HG03139 (cell line): ENCODE results near the gene FIG4.
"Not testable (repeated sequence)": the region's sequence is repeated elsewhere in the genome, so short reads cannot be mapped to it uniquely, and the experiment has no call there.

Experiments used
- ATAC-seq: cut with Tn5 transposase; IDR thresholded peaks from one replicate; pipeline ENCODE4 v1.9.1; 2021; ENCODE audit not compliant: unreplicated experiment

The FIG4 gene

DNA sequence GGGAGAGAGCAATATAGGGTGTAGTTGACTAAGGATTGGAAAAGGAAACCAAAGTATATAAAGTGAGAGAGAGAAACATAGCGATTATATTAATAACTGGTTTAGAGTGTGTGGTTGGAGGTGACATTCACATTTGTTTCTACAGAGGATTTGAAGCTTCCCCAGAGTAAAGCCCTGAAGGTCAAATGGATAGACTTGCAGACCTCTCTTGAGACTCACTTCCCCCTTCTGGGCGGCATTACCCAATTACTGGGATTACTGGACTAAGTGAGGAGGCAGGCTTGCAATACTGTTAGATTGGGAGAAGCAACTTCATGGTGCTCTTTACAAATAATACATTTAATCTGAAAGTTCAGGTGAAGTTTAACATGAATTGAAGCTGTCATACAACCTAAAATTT lies 10.7 kb downstream of the FIG4 start:
- ATAC-seq = no peak

DNA sequence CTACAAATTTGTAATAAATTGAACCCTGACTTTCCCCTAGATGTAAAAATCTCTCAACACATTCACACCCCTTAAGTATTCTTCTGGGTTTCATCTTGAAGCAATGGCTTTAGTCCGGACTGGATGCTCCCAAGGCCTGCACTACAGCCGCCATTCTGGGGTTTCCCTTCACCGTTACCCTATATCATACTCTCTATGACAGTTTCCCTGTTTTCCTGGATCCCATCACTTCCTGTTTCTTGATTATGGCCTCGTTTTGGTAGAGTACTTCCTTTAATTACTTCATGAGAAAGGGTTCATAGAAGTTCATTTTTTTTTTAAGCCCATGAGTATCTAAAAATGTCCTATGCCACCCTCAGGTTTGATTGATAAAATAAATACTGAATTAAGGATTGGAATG lies 11.7 kb downstream of the FIG4 start:
- ATAC-seq = no peak

DNA sequence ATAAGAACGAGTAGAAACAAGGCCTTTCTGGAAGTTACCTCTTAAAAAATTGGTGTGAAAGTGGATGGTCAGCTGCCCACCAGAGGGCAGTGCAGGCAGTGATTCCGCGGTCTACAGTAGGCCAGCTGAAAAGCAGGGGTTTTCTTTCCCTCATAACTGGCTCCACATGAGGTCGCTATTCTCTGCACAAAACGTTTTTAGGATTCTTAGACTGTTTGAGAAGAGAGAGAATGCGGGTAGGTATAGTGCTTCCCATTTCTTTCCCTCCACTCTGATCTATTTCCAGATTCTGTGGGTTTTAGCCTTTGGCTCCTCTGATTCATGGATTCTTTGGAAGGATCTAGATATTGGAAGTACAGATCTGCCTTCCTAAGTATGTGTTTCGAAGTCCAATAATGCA lies 14.2 kb downstream of the FIG4 start:
- ATAC-seq = peak; percentile 80

DNA sequence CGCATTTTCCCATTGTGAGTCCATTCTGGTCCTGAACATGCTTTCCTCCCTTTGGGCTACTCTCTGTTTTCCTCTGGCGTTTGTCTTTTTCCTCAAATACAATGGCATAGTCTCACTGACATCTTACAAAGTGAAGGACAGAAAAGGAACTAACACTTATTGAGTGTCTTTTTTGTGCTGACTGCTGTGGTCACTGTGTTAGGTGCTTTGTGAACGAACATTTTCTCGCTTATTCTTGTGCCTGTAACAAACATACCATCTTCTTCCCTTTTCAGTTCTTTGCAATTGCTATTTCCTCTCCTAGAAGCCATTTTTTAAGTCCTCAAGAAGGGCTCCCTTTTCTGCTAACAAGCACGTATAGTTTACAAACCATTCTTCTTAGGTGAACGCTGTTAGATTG lies 15.4 kb downstream of the FIG4 start:
- no peak for ATAC-seq

DNA sequence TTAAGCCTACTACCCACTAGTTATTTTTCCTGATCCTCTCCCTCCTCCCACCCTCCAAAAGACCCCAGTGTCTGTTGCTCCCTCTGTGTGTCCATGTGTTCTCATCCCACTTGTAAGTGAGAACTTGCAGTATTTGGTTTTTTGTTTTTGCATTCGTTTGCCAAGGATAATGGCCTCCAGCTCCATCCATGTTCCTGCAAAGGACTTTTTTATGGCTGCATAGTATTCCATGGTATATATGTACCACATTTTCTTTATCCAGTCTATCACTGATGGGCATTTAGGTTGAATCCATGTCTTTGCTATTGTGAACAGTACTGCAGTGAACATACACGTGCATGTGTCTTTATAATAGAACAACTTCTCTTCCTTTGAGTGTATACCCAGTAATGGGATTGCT lies 17.0 kb downstream of the FIG4 start:
- not testable (repeated sequence) for ATAC-seq

DNA sequence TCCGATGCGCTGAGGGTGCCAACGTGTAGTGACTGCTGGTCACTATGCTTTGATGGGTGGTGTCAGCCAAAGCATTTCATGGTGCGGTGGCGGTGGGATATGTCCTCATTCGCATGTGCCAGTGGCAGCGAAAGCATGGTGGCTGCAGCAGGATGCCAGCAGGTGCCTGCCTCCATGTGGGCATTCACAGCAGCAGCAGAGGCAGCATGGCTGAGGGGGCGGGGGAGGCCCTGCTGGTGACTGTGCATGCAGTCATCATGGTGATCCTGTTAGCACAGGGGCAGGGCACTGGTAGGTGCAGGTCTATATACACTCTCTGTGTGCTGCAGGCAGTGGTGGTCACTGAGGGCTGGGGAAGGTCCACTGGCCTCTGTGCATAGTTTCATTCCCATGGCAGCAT lies 22.0 kb downstream of the FIG4 start:
- no peak for ATAC-seq

DNA sequence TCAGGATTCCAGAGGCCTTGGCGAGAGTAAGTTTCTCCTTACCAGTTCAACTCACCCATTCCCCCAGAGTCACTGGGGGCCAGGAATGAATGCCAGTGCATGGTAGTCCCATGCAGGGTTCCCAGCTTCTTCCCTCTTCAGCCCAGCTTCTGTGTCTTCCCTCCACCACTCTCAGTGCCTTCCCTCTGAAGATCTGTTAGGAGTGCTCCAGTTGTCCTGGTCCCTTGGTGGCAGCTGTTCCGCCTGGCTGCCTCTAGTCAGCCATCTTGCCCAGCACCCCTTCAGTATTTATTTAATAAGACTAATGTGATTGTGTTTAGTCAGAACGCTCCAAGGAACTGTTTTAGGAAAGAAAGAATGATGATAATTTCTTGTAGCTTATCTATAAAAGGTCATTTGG lies 23.1 kb downstream of the FIG4 start:
- no peak for ATAC-seq

DNA sequence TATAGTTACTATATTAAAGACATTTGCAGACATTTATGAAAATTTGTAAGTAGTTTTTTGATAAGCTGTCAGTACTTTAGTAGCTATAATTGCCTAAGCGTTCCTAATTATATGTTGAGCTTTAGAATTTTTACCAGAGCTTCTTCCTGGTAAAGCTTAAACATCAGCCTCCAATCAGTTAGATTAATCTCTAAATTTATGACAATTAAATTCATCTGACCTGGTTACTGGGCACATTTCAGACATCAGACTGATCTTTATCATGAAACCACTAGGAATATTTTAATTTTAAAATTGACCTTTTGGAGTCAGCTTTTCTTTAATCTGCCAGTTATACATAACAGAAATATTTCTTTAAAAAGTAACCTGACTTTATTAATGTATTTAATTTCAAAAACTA lies 23.5 kb downstream of the FIG4 start:
- ATAC-seq = no peak

DNA sequence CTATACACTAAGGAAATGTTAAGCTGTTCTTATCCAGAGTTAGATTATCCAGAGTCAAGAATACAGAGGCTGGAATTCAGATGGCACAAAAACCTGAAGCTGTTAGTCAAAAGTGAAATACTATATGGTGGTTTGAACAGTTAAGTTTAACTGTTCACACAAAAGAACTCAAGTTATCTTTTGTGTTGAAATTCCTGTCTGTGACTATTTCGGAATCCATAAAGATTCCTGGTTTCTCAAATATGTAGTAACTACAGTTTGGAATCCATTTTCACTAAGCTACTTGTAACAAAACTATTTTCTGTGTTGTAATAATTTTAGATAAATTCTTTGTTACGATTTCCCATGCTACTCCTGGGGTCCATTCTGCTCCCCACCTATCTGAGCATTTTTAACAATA lies 24.5 kb downstream of the FIG4 start:
- ATAC-seq = no peak

DNA sequence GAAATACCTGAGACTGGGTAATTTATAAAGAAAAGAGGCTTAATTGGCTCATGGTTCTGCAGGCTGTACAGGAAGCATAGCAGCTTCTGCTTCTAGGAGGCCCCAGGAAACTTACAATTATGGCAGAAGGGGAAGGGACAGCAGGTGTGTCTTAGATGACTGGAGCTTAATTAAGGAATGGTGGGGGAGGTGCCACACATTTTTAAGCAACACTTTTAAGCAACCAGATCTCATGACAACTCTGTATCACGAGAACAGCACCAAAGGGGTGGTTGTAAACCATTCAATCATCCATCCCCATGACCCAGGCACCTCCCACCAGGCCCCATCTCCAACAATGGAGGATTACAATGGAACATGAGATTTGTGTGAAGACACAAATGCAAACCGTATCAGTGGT lies 26.9 kb downstream of the FIG4 start:
- no peak for ATAC-seq

DNA sequence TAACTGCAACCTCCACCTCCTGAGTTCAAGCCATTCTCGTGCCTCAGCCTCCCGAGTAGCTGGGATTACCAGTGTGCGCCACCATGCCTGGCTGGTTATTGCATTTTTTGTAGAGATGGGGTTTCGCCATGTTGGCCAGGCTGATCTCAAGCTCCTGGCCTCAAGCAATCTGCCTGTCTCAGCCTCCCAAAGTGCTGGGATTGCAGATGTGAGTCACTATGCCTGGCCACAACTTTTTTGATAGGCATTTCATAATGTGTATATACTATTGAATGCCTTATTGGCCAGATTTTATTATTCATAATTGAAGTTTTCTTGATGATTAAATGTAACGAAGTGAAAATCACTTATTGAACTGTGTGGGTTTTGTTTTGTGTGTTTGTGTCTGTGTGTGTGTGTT lies 27.9 kb downstream of the FIG4 start:
- ATAC-seq = no peak

DNA sequence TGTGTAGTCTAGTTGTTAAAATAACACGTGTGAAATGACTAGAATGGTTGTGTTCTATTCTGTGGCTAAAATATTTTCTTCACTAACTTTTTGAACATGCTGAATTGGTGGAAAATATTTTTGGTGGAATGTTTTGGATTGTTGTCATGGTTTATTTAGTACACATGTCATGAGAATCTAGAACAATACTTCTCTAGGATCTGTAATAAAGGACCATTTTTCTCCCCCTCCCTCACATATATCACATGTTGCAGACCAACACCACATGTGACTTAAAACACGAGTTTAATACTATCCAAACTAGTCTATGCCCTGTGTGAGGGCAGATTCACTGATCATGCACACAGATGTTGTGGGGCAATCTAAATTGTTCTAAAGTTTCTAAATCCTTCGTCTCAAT lies 29.2 kb downstream of the FIG4 start:
- no peak for ATAC-seq

DNA sequence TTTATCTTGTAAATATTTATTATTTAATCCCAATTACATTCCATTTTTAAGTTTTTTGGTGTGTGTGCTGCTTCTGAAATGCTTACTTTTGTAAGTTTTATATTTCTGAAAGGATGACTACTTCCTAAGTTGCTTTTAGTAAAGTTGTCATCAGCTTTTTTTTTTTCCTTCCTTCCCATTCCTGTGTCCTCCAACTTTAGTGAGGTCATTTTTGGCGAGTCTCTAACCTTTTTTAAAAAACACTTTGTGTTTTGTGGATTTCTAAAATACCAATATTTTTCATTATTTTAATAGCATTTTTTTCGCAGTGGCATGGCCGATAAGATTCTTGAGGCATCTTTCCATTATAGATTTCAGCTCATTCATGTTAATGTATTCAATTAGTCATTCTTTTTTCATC lies 30.9 kb downstream of the FIG4 start:
- ATAC-seq = no peak

DNA sequence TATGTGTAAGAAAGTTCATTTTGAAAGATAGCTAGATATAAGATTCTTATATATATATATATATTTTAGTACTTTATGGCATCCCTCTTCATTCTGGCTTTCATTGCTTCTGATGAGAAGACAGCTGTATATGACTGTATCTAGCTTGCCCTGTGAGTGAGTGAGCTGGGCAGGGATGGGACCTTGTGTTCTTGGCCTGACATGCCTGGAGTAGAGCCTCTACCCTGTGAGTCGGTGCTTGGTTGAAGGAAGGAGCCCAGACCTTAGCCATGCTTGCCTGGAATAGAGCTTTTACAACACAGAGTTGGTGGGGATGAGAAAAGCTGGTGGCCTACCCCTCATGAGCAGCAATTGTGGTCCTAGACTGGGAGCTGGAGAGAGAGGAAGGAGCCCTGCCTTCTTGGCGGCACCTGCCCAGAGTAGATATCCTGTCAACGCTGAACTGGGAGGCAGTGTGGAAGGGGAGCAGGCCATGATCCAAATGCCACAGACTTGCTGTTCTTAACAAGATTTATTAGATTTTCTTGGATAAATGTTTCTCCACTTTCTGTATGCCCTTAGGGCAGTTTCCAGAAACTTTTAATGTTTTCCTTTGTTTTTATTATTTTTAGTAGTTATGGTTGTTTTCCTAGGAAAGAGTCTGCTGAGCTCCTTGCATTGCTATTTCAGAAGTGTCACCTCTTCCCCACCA lies 31.6 kb downstream of the FIG4 start:
- ATAC-seq = no peak

DNA sequence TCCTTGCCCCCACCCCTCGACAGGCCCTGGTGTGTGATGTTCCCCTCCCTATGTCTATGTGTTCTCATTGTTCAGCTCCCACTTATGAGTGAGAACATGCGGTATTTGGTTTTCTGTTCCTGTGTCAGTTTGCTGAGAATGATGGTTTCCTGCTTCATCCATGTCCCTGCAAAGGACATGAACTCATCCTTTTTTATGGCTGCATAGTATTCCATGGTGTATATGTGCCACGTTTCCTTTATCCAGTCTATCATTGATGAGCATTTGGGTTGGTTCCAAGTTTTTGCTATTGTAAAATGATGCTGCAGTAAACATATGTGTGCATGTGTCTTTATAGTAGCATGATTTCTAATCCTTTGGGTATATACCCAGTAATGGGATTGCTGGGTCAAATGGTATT lies 34.2 kb downstream of the FIG4 start:
- not testable (repeated sequence) for ATAC-seq

DNA sequence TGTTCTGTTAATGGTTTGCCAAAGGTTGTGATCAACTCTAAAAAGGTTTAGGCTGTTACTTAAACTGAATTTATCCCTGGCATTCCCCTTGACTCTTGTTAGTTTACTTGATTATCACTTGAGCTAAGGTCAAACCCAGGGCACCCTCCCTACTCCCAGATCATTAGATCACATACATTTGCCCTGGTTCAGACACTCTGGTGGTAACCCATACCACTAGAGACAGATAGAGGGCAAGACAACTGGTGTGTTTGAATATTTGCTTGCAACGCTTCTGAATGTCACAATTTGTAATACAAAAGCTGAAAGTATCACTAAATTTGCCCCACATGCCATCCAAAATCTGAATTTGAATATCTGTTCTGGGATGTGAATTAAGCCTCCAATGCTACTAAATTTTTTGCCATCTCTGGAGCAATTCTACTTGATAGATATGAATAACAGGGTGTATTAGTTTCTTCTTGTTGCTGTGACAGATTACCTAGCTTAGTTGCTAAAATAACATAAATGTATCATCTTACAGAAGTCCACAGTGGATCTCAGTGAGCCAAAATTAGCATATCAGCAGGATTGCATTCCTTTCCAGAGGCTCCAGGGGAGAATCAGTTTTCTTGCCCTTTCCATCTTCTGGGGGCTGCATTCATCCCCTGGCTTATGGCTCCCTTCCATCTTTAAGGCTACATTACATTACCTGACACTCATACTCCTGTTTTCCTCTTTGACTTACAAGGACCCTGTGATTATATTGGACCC lies 45.4 kb downstream of the FIG4 start:
- ATAC-seq = no peak

DNA sequence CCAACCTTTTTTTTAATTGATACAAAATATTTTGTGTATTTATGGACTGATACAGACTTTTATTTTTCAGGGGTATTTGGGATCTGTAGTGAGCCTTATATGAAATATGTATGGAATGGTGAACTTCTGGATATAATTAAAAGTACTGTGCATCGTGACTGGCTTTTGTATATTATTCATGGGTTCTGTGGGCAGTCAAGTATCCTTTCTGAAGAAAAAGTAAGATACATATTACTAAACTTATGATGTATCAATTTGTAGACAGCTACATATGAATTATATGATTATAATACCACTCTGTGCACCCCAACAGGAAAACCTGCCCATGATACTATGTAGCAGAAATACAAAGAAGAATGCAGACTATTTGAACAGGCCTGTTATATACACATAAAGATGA lies 47.2 kb downstream of the FIG4 start:
- no peak for ATAC-seq

DNA sequence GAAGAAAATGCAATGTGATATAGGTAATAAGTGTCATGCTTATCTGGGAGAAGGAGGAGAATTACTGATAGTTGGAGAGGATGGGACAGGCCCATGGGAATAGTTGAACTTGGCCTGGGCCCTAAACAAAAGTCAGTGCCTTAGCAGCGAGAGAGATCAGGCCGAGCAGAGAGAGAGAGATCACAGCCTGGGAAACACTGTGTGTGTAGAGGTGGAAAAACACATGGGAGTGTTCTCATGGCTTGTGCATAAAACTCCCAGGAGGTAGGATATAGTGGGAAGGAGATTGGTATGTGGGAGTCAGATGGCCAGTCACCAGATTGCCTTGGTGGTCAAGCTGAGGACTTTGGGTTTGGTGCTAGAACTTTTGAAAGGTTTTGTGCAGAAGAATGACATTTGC lies 47.6 kb downstream of the FIG4 start:
- ATAC-seq = no peak

DNA sequence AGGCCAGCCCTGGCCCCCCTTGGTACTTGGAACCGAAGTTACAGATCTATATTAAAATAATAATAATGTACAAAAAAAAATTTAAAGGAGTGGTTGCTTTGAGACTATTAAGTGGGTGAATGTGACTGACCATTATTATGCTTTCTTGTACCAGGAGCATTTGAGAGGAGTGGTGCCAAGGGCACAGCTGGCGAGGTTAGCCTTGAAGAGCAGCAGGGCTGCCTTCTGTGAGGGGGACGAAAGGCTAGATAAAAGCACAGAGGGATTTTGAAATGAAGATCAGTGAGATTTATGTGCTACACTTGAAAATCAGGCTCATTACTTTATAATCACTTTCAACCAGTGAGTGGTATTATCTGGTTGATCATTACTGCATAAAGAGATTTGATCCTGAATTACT lies 48.6 kb downstream of the FIG4 start:
- no peak for ATAC-seq

DNA sequence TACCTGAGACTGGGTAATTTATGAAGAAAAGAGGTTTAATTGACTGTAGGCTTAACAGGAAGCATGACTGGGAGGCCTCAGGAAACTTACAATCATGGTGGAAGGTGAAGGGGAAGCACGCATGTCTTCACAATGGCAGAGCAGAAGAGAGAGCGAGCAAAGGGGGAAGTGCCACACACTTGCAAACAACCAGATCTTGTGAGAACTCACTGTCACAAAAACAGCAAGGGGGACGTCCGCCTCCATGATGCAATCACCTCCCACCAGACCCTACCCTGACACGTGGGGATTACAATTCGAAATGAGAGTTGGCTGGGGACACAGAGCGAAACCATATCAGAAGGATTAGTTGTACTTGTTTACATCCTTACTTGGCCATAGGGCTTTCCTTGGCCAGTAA lies 49.7 kb downstream of the FIG4 start:
- no peak for ATAC-seq

DNA sequence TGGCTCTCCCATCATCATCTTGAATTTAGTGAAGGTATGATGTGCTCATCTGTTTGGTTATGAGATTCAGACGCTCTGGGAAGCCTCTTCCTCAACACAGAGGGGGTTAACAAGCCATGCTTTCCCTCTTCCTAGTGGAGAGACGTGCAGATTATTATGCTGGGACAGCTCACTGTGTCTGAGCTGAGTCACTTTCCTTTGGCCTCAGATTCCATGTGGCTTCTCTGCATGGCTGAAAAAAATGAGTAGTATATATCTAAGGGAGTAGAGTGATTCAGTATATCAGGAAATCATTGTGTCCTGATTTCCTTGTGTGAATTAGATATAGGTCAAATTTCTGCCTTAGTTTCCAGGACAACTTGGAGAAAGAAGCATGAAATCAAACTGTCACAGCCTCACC lies 52.6 kb downstream of the FIG4 start:
- no peak for ATAC-seq

DNA sequence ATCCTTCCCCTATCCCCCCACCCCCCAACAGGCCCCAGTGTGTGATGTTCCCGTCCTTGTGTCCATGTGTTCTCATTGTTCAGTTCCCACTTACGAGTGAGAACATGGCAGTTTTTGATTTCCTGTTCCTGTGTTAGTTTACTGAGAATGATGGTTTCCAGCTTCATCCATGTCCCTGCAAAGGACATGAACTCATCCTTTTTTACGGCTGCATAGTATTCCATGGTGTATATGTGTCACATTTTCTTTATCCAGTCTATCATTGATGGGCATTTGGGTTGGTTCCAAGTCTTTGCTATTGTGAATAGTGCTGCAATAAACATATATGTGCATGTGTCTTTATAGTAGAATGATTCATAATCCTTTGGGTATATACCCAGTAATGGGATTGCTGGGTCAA lies 53.7 kb downstream of the FIG4 start:
- not testable (repeated sequence) for ATAC-seq

DNA sequence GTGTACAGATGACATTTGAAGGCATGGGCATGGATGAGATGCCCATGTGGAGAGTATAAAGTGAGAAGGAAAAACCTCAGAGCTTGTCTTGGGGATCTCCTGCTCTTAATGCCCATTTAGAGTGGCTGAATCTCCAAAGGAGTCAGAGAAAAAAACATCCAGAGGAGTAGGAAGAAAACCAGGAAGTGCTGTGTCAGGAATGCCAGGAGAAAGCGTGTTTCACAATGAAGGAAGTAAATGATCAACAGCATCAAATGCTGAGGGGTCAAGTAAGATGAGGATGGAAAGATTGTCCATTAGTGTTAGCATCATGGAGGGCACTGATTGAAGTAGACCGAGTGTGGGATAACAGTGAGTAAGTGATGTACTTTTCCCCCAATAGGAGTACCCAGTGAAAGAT lies 56.1 kb downstream of the FIG4 start:
- ATAC-seq = no peak
